22Rv1 (cell line): ENCODE measurements around the gene MYRIP.
"Not testable (repeated sequence)": the region's sequence is repeated elsewhere in the genome, so short reads cannot be mapped to it uniquely, and the experiment has no call there.

Experiments
- H3K27ac ChIP-seq: fragments of 450-650 bp; 2 replicates; pipeline ENCODE4 v1.5.1; 2017
- ZFX ChIP-seq: fragments of 450-650 bp; IDR thresholded peaks from 2 replicates; pipeline ENCODE4 v1.6.1; 2017; ENCODE audit warnings: antibody characterized with exemption, borderline replicate concordance
- TF ChIP-seq, protein P1 (sequence below): fragments of 450-650 bp; IDR thresholded peaks from 2 replicates; pipeline ENCODE4 v1.5.1; 2017; ENCODE audit warnings: mild to moderate bottlenecking

Gene MYRIP

DNA sequence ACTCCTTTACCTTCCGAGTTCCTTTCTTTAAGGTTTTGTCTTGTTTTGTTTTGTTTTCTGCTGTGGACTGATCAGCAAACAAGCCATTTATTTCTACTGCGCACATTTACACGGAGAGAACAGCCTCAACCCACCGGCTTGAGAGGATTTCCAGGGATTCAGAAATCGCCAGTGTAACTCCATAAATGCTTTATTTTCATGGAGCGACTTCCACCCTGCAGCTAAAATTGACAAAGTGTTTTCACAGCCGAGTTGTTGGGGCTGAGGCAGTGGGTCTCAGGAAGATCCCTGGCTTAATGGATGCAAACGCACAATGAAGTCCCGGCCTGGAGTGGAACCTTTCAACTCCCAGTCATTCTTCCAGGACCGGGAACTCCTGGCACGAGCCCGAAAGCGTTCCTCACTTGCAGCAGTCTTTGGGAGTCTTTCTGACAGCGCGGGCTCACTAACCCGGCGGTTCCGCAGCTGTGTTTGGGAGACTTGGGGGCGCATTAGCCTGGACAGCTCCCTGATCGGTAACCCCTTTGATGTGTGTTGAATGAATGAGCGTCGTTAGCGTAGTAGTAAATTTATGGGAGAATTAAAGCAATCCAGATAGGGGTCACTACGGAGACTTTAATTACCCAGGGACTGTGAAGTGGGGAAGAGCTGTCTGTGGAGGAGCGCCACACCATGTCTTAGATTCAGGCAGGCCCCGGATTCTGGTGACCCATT lies 785 bp upstream of the MYRIP start:
- TF ChIP-seq, protein P1, sequence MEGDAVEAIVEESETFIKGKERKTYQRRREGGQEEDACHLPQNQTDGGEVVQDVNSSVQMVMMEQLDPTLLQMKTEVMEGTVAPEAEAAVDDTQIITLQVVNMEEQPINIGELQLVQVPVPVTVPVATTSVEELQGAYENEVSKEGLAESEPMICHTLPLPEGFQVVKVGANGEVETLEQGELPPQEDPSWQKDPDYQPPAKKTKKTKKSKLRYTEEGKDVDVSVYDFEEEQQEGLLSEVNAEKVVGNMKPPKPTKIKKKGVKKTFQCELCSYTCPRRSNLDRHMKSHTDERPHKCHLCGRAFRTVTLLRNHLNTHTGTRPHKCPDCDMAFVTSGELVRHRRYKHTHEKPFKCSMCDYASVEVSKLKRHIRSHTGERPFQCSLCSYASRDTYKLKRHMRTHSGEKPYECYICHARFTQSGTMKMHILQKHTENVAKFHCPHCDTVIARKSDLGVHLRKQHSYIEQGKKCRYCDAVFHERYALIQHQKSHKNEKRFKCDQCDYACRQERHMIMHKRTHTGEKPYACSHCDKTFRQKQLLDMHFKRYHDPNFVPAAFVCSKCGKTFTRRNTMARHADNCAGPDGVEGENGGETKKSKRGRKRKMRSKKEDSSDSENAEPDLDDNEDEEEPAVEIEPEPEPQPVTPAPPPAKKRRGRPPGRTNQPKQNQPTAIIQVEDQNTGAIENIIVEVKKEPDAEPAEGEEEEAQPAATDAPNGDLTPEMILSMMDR: no peak
- TF ChIP-seq ZFX: no peak

DNA sequence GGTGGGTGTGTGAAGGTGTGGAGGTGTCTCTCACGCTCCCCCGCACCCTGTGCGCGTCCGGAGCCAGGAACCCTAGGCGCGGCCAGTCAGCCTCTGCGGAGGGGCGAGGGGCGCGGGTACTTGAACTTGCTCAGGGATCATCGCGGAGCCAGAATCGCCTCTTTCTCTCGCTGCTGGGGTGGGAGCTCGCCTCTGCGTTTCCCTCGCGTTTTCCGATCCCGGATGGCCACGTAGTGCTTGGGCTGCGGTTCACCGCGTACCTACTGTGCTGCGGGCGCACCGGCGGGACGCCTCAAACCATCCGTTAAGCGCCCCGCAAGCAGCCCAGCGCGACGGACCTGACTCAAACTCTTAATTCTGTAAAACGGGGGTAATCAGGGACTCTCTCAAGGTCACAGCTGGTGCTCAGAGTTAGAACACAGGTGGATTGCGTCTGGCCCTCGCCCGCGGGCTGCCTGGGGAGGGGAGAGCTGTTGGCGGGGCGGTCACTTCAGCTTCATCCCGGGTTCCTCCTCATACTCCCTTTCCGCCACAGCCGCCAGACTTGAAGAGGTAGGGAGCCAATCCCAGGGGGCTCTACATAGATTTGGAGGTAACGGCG lies 686 bp downstream of the MYRIP start:
- peak overlapping the region; percentile 15; the same call in 1 of the 2 replicates for H3K27ac ChIP-seq
- no peak for TF ChIP-seq ZFX
- TF ChIP-seq, protein P1: no peak

More for the DNA sequence above, 785 bp upstream of the MYRIP start:
- no peak overlapping the region for H3K27ac ChIP-seq

DNA sequence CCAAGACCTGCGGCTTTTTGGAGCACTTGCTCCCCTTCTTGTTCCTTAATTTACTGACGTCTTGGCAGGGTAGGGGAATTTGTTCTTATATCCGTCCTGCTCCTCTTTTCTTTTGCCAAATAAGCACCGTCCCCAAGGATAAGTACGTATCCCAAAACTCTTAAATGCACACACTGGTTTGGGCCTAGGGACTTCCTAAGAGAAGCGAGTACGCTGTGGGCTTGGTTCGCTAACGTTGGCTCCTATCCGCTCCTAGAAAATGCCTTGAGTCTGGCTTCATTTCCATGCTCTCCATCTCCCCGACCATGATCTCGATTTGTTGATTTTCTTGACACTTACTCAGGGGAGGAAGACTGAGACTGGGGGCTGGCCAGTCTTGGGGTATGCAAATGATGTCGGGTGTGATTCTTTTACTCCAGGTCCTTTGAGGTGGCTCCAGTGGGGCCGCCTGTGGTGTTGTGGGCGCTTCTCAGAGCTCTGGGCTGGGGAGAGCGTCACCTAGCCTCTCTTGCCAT lies 1.3 kb downstream of the MYRIP start:
- TF ChIP-seq, protein P1: no peak
- no peak for TF ChIP-seq ZFX
- no peak overlapping the region for H3K27ac ChIP-seq

DNA sequence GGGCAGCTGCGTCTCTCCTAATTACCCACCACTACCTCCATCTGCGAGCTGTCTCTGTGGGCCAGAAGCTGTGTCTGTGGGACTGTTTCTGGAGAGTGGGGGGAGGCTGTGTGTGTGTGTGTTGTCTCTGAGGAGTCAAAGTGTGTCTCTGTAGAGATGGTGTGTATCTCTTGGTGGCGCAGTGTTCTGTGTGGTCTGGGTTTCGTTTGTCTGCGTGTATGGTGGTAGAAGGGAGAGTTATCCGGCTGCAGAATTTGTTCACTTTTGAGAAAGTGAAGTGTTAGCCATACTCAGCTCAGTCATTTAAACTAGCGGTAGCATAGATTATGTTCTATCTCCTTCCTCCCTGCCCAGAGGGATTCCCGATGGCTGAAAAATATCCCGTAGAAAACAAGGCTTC lies 2.2 kb downstream of the MYRIP start:
- no peak overlapping the region for H3K27ac ChIP-seq
- TF ChIP-seq, protein P1: no peak
- TF ChIP-seq ZFX: no peak

DNA sequence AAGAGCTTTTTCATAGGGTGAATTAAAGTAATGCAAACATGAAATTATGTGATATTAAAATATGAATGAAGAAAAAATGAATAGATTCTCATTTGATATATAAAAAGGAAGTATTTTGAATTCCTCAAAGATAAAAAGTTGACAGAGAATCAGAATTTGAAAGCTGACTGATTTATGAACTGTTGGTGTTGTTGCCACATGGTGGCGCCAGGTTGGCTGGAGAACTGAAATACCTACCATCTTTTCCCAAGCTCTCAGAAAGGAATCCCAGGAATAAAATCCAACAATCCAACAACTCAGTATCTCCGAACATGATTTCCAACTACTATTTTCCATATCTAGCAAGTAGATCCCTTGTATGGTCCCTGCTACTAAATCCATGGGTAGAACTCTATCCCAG lies 3.1 kb downstream of the MYRIP start:
- TF ChIP-seq, protein P1: peak; percentile 80
- TF ChIP-seq ZFX: no peak
- H3K27ac ChIP-seq: no peak overlapping the region

DNA sequence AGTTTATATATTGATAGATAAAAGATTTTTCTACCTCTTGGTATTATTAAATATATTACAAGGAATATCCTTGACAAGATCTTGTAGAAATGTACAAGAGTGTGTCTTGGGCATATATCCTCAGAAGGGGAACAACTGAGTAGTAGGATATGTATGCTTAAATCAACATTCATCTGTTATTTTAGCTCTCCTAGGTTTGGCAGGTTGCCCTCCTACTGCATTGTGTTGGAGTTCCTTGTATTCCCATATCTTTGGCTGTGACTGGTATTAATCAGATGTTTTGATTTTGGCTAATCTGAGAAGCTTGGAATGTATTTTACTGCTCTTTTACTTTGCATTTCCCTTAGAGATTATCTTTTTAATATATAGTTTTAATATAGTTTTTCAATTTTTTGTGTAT lies 4.6 kb downstream of the MYRIP start:
- no peak overlapping the region for H3K27ac ChIP-seq
- TF ChIP-seq ZFX: no peak
- TF ChIP-seq, protein P1: no peak

DNA sequence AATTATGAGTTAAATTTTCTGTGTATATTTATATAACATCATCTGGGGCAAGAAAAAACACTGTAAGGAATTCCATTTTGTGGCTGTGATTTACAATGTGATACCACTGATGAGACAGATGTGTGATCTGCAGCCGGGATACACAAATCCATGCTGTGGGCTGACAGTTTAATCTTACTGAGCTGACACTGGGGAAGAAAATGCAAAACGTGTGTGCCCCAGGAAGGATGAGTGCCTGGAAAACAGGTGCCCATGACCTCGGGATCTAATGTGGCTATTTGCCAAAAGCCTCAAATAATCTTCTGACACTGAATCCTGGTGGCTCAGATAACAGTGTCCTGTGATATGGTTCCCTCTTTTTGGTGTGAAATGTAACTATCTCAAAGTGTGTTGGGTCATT lies 10.5 kb downstream of the MYRIP start:
- TF ChIP-seq, protein P1: no peak
- TF ChIP-seq ZFX: no peak
- no peak overlapping the region for H3K27ac ChIP-seq

DNA sequence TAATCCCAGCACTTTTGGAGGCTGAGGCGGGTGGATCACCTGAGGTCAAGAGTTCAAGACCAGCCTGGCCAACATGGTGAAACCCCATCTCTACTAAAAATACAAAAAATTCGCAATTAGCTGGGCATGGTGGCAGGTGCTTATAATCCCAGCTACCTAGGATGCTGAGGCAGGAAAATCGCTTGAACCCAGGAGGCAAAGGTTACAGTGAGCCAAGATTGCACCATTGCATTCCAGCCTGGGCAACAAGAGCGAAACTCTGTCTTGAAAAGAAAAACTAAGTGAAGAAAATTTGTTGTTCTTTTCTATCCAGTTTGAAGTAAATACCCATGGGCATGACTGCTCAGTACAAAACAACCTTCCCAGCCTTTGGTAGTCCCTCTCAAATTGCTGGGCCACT lies 24.4 kb downstream of the MYRIP start:
- H3K27ac ChIP-seq: not testable (repeated sequence)
